HL-60 (cell line): ENCODE measurements around the gene JOSD1.

Source experiments
- DNase-seq, 2 experiments: peaks; one replicate each; pipeline ENCODE4 v3.0.0-alpha.2; 2010 to 2020; ENCODE audit warnings: low read depth in 1 of 2, low spot score in 1 of 2
- H3K27ac ChIP-seq: fragments of 250-450 bp; sonication (Bioruptor Pico); replicated peaks from 2 replicates; pipeline ENCODE4 v1.5.1; 2020; ENCODE audit warnings: mild to moderate bottlenecking, moderate library complexity
- H3K27me3 ChIP-seq: fragments of 250-450 bp; sonication (Bioruptor Pico); 2 replicates; pipeline ENCODE4 v1.5.1; 2021; ENCODE audit warnings: mild to moderate bottlenecking, moderate library complexity; ENCODE audit not compliant: insufficient read depth, poor library complexity, severe bottlenecking
- H3K4me3 ChIP-seq: replicated peaks from 2 replicates; pipeline ENCODE4 v1.5.1; 2011; ENCODE audit warnings: mild to moderate bottlenecking, control low read depth, low read length; ENCODE audit not compliant: insufficient read depth
- GABPA ChIP-seq: IDR thresholded peaks from 2 replicates; pipeline ENCODE4 v1.6.1; 2012; ENCODE audit warnings: low read depth
- POLR2AphosphoS5 ChIP-seq: IDR thresholded peaks from 2 replicates; pipeline ENCODE4 v1.6.1; 2012; ENCODE audit warnings: low read depth
- SPI1 ChIP-seq: IDR thresholded peaks from 2 replicates; pipeline ENCODE4 v1.6.1; 2012; ENCODE audit warnings: low read depth, mild to moderate bottlenecking, borderline replicate concordance
- TF ChIP-seq, protein P1 (sequence below): IDR thresholded peaks from 2 replicates; pipeline ENCODE4 v1.6.1; 2012; ENCODE audit warnings: low read depth; ENCODE audit not compliant: insufficient replicate concordance
- TF ChIP-seq, protein P2 (sequence below): IDR thresholded peaks from one replicate; pipeline ENCODE4 v1.5.1; 2011; ENCODE audit warnings: low read length, control low read depth, inconsistent platforms; ENCODE audit not compliant: insufficient read depth

Gene JOSD1

DNA sequence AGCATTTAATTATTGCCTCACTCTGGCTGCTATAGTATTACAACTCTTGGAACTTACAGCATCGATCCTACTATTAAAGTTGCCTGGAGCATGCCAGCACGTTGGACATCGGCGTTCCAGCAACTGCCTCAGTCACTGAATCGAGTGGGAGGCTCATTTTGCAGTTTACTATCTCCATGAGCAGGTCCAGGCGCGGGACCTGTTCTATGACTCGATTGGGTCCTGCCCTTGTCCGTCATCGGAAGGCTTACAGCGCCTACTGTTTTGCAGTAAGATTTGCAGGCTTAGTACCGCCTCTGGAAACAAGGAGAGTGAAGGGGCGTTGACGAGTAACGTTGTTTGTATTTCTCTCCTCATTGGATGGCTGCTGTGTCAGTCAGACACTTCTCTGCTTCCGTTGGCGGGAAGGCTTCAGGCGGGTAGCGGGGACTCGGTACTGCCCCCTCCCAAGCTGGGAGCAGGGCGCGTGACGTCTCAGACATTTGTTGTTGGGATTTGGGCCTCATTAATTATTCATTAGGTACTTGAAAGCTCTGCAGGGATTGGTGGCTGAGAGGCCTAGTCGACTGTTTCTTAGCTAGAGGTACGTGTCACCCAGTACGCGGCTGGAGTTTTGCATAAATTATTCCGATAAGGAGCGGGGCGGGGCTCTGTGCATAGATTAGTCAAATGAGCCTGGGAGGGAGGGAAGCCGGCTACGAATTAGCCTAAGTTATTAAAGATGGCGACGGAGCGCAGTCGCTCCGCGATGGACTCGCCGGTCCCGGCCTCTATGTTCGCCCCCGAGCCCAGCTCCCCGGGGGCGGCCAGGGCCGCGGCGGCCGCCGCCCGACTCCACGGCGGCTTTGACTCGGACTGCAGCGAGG is 4.7 kb upstream of the JOSD1 start, which contains the start of gene GTPBP1:
Gene GTPBP1 (plus strand): TSS at position 710 of the 866 bp plus-strand sequence. CDS start 12 bp downstream, at position 722.
- peak within 1 kb of the TSS; percentile 88 for H3K27ac ChIP-seq
- no peaks in the 10 kb centered on the region for H3K27me3 ChIP-seq
- TF ChIP-seq, protein P1, sequence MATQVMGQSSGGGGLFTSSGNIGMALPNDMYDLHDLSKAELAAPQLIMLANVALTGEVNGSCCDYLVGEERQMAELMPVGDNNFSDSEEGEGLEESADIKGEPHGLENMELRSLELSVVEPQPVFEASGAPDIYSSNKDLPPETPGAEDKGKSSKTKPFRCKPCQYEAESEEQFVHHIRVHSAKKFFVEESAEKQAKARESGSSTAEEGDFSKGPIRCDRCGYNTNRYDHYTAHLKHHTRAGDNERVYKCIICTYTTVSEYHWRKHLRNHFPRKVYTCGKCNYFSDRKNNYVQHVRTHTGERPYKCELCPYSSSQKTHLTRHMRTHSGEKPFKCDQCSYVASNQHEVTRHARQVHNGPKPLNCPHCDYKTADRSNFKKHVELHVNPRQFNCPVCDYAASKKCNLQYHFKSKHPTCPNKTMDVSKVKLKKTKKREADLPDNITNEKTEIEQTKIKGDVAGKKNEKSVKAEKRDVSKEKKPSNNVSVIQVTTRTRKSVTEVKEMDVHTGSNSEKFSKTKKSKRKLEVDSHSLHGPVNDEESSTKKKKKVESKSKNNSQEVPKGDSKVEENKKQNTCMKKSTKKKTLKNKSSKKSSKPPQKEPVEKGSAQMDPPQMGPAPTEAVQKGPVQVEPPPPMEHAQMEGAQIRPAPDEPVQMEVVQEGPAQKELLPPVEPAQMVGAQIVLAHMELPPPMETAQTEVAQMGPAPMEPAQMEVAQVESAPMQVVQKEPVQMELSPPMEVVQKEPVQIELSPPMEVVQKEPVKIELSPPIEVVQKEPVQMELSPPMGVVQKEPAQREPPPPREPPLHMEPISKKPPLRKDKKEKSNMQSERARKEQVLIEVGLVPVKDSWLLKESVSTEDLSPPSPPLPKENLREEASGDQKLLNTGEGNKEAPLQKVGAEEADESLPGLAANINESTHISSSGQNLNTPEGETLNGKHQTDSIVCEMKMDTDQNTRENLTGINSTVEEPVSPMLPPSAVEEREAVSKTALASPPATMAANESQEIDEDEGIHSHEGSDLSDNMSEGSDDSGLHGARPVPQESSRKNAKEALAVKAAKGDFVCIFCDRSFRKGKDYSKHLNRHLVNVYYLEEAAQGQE, result peak; percentile 38
- peak; percentile 81 for TF ChIP-seq POLR2AphosphoS5
- peak; percentile 27; the same call in 1 of the 2 replicates for TF ChIP-seq GABPA
- no peak for TF ChIP-seq SPI1
- TF ChIP-seq, protein P2, sequence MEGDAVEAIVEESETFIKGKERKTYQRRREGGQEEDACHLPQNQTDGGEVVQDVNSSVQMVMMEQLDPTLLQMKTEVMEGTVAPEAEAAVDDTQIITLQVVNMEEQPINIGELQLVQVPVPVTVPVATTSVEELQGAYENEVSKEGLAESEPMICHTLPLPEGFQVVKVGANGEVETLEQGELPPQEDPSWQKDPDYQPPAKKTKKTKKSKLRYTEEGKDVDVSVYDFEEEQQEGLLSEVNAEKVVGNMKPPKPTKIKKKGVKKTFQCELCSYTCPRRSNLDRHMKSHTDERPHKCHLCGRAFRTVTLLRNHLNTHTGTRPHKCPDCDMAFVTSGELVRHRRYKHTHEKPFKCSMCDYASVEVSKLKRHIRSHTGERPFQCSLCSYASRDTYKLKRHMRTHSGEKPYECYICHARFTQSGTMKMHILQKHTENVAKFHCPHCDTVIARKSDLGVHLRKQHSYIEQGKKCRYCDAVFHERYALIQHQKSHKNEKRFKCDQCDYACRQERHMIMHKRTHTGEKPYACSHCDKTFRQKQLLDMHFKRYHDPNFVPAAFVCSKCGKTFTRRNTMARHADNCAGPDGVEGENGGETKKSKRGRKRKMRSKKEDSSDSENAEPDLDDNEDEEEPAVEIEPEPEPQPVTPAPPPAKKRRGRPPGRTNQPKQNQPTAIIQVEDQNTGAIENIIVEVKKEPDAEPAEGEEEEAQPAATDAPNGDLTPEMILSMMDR, result no peak
- peak within 1 kb of the TSS; percentile 88 for H3K4me3 ChIP-seq
- DNase-seq, result peak; percentile 100

DNA sequence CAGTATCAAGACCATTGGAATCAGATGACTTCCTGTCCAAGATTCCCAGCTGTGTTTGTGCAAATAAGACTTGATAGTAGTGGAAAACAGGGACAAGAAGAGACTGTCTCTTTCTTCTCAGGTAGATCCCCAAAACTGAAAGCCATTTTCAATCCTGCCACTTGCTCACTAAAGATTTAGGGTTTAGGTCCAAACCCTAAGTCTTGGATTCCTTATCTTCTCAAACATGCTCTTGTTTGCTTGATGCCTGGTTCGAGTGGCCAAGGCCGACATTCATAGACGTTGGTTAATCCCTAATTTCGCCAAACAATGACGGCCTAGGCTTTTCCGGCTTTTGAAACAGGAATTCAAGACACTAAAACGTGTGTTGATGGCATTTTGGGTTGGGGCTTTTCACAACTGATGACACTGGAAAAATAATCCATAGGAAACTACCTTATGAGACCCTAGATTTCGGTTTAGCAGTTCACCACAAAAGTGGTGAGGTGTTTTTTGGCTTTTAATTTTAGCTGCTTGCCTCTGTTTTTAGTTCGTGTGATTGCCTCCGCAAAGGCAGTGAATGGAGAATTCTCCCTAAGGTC is 4.0 kb upstream of the JOSD1 start:
- no peaks in the 10 kb centered on the region for H3K27me3 ChIP-seq
- DNase-seq, result no peak
- TF ChIP-seq, protein P2, result no peak
- TF ChIP-seq, protein P1, result no peak
- no peak for TF ChIP-seq POLR2AphosphoS5
- TF ChIP-seq GABPA, result no peak
- no peak for TF ChIP-seq SPI1
- H3K4me3 ChIP-seq, result peak overlapping the region; percentile 41
- peak overlapping the region; percentile 77 for H3K27ac ChIP-seq

DNA sequence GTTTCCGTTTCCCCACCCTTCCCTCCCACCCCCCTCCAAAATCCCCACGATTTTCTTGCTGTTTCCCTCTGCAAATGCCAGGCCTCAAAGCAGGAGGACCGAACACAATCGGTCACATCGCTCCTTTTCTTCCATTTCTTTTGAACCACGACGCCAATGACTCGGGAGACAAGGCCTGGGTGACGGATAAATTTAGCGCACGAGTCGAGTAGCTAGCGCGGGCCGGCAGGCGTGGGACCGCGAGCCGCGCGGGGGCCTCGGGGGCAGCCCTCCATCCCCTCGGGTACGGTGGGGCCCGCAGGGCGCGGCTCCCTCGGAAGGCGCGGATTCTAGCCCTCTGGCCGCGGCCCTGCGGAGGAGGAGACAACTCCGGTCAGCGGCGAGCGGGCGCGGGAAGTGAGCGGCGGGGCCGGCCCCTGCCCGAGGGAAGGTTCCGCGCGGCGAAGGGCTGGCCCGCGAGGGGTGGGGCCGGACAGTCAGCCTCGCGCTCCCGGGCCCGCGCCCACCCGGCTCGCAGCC is 414 bp downstream of the JOSD1 start:
- Histone ChIP-seq H3K27ac (peak overlapping the region; percentile 57), H3K27me3 (no peaks in the 10 kb centered on the region), H3K4me3 (peak overlapping the region; percentile 67)
- TF ChIP-seq POLR2AphosphoS5, result no peak
- no peak for TF ChIP-seq SPI1
- TF ChIP-seq GABPA, result no peak
- TF ChIP-seq, protein P1, result no peak
- TF ChIP-seq, protein P2, result no peak
- peak; percentile 40 to 63 for DNase-seq
